Mucosa of descending colon (tissue), 3 donors: ENCODE data around the gene PHYHD1. TPM values are rescaled to one million over a fixed set of nuclear protein-coding genes. Genes with fewer than 3 reads are reported as not detected.
A peak's percentile ranks its signal among the peaks of the same experiment; 100 is the strongest.

Source experiments
- ATAC-seq: fragments of 200-7000 bp; cut with Tn5 transposase; one replicate; pipeline ENCODE4 v1.9.1; 2020; ENCODE audit warnings: mild to moderate bottlenecking, moderate library complexity
- DNase-seq, 3 donors: peaks; one replicate each; pipeline ENCODE4 v3.0.0-alpha.2; 2020
- H3K36me3 ChIP-seq: fragments of 200-600 bp; one replicate; pipeline ENCODE4 v1.8.0; 2021; ENCODE audit warnings: low read depth, mild to moderate bottlenecking
- H3K4me1 ChIP-seq: fragments of 200-600 bp; one replicate; pipeline ENCODE4 v1.8.0; 2021; ENCODE audit warnings: low read depth, mild to moderate bottlenecking
- H3K4me3 ChIP-seq: fragments of 200-600 bp; one replicate; pipeline ENCODE4 v1.8.0; 2021; ENCODE audit warnings: mild to moderate bottlenecking
- H3K9me3 ChIP-seq: fragments of 200-600 bp; one replicate; pipeline ENCODE4 v1.8.0; 2021; ENCODE audit warnings: mild to moderate bottlenecking
- intact Hi-C, 2 donors: fragments of 100-400 bp; cut with DNase I in 1 of 2; cut with micrococcal nuclease in 1 of 2; formaldehyde crosslinking; loops; one replicate each; pipeline versions ENCODE4 v1.11.0 to v1.11.1; 2022; cut with DNase I, micrococcal nuclease
- total RNA-seq, 3 donors: library from RNA; stranded (reverse); fragmentation: NEBNext Ultra II Directional in 2 of 3; extraction: Animal tissue kit (Norgen Biotek cat#: 25700) in 2 of 3; gene quantifications; one replicate each; pipeline versions ENCODE4 v1.2.1 to v1.2.4, GENCODE V29; 2021 to 2023
- TF ChIP-seq, protein P1 (sequence below): fragments of 200-600 bp; IDR thresholded peaks from one replicate; pipeline ENCODE4 v1.8.0; 2022; ENCODE audit warnings: antibody characterized with exemption, mild to moderate bottlenecking
- donor health status: DM: no; HTN: no; CAD: no; lungs with moderate emphysema.
- donor health status: DM: no; HTN: no; CAD: no.
- donor health status: DM: no; HTN: yes; CAD: no.

The PHYHD1 gene
- total RNA-seq, 3 donors from 2014 or later: 2.2 to 19.0 (median 5.2) TPM

DNA sequence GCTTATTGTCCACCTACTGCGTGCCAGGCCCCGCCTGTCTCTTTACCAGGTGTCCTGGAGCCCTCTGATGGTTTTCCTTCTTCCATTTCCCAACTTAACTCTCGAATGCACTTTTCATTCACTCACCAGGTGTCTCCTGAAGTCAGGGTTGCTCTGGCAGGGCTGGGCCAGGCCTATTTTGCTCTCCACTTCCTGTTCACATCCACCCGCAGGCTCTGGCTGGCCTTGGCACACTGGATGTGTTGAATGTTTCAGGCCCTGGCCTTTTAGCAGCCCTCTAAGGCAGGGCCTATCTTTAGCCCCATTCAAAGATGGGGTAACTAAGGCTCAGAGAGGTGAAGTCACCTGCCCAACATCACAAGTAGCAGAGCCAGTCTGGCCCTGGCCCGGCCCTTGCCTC, 22.4 kb upstream of the PHYHD1 start:
- no peaks in the 10 kb centered on the region for H3K9me3 ChIP-seq
- DNase-seq (no peak), ATAC-seq (no peak)
- intact Hi-C loops: no loop called here
- H3K36me3 ChIP-seq: no peaks in the 10 kb centered on the region
- H3K4me1 ChIP-seq: peaks cover 14% of the 10 kb centered on the region
- H3K4me3 ChIP-seq: no peak overlapping the region
- TF ChIP-seq, protein P1, sequence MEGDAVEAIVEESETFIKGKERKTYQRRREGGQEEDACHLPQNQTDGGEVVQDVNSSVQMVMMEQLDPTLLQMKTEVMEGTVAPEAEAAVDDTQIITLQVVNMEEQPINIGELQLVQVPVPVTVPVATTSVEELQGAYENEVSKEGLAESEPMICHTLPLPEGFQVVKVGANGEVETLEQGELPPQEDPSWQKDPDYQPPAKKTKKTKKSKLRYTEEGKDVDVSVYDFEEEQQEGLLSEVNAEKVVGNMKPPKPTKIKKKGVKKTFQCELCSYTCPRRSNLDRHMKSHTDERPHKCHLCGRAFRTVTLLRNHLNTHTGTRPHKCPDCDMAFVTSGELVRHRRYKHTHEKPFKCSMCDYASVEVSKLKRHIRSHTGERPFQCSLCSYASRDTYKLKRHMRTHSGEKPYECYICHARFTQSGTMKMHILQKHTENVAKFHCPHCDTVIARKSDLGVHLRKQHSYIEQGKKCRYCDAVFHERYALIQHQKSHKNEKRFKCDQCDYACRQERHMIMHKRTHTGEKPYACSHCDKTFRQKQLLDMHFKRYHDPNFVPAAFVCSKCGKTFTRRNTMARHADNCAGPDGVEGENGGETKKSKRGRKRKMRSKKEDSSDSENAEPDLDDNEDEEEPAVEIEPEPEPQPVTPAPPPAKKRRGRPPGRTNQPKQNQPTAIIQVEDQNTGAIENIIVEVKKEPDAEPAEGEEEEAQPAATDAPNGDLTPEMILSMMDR: no peak

DNA sequence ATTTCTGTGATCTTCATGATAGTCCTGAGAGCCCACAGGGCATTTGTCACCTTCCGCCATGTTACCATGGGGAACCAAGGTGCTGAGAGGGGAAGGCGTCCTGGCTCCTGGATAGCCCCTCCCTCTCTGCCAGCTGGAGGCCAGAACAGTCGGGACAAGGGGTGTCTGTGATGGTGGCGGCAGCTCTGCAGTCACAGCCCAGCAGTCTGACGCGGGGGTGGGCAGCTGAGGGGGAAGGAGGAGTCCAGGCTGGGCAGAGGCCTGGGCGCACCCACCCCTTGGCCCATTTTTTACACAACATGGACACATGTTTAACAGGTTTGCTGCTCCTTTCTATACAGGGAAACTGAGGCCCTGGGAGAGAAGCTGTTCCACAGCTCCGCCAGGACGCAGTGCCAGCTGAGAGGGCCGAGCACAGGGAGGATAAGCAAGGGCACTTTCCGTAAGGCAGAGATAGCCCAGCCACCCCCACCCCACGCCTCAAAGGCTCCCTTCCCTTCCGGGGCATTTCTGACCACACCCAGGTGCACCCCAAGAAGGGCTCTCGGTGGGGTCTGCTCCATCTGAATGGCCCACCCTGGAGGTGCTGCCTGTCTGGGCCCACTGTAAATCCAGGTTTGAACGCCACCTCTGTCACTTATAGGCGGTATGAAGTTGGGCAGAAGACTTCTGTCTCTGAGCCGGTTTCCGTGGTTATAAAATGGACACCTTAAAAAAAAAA, 21.8 kb upstream of the PHYHD1 start:
- H3K4me3 ChIP-seq: no peak overlapping the region
- H3K4me1 ChIP-seq: peaks cover 14% of the 10 kb centered on the region
- ATAC-seq: no peak
- TF ChIP-seq, protein P1: no peak
- intact Hi-C loops: no loop called here
- H3K36me3 ChIP-seq: no peaks in the 10 kb centered on the region
- H3K9me3 ChIP-seq: no peaks in the 10 kb centered on the region
- DNase-seq: no peak

DNA sequence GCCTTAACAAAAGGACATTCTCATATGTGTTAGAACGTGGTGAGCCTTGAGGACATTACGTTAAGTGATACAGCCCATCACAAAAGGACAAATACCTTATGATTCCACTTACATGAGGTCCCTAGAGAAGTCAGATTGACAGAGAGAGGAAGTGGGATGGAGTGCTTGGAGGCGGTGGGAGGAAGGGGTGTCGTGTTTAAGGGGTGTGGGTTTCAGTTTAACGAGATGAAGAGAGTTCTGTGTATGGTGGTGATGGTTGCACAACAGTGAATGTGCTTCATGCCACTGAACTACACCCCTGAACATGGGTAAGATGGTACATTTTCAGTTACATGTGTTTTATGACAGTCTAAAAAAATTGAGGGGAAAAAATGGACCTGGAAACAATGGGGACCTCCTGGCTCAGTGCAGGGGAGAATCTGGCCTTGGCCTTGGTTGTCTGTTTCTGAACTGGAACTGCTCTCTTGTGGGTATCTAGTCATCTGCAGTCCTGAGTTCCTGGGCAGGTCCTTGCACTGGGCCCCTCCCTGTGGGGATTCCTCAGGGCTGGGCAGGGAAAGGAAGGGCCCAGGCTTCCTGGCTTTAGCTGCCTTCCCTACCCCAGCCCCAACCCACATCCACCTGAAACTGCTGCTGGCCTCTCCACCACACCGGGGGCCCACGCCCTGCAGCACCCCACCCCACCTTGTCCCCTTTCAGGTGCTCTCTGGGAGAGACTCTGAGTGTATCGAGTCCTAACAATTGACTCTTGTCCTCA, 21.0 kb upstream of the PHYHD1 start:
- Histone ChIP-seq H3K9me3 (no peaks in the 10 kb centered on the region), H3K4me3 (no peak overlapping the region), H3K4me1 (peaks cover 14% of the 10 kb centered on the region), H3K36me3 (no peaks in the 10 kb centered on the region)
- TF ChIP-seq, protein P1: no peak
- intact Hi-C loops: no loop called here
- peak; percentile 61 for ATAC-seq
- peak in 2 of 3 donors; percentile 37 to 56 for DNase-seq

DNA sequence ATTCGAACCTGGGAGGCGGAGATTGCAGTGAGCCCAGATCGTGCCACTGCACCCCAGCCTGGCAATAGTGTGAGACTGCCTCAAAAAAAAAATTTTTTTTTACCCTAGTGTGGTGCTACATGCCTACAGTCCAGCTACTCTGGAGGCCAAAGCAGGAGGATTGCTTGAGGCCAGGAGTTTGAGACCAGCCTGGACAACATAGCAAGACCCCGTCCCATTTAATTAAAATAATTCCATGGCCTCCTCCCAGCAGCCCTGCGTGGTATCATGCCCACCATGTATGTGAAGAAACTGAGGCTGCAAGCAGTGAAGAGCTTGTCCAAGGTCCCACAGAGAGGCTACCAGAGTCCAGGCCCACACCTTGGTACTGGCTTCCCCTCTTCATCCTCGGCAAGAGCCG, 19.4 kb upstream of the PHYHD1 start:
- TF ChIP-seq, protein P1: no peak
- intact Hi-C loops: no loop called here
- Histone ChIP-seq H3K9me3 (no peaks in the 10 kb centered on the region), H3K36me3 (no peaks in the 10 kb centered on the region), H3K4me1 (peaks cover 14% of the 10 kb centered on the region), H3K4me3 (no peak overlapping the region)
- ATAC-seq (no peak), DNase-seq (no peak)

DNA sequence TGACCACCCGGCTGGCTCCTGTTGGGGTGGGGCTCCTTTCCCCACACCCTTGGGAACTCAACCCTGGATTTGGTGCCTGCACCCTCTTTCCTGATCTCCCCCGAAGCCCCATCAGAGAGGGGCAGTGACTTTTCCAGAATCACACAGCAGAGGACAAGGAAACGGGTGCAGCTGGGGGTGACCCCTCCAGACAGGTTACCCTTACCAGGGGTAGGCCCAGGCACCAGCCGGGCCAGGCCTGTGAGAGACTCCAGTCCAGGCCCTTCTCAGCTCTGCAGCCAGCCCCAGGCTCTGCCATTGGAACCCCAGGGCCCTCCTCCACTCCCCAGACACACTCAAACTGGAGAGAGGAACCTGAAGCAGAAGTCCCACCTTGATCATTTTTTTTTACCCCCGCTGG, 19.0 kb upstream of the PHYHD1 start:
- ATAC-seq (peak; percentile 3), DNase-seq (no peak)
- Histone ChIP-seq H3K4me1 (peaks cover 14% of the 10 kb centered on the region), H3K4me3 (no peak overlapping the region), H3K9me3 (no peaks in the 10 kb centered on the region), H3K36me3 (no peaks in the 10 kb centered on the region)
- TF ChIP-seq, protein P1: no peak
- intact Hi-C loops: no loop called here
